Fibroblast of the aortic adventitia (primary cell): Measurements from ENCODE around the gene UBE2C. TPM values are rescaled to one million over a fixed set of nuclear protein-coding genes. Genes with fewer than 3 reads are reported as not detected.
A peak's percentile ranks its signal among the peaks of the same experiment; 100 is the strongest.

Experiments
- DNase-seq: peaks from one replicate; pipeline ENCODE4 v3.0.0-alpha.2; 2010; ENCODE audit warnings: low read depth
- H3K4me3 ChIP-seq: 2 replicates; pipeline ENCODE4 v1.5.1; 2011; ENCODE audit warnings: low read depth, mild to moderate bottlenecking, control low read depth, low read length, moderate library complexity
- total RNA-seq: library from RNA; depleted of rRNA; stranded (reverse); fragments of >200 nt; gene quantifications from 2 replicates; pipeline ENCODE4 v1.2.3, GENCODE V29; 2012; ENCODE audit warnings: low replicate concordance
- TF ChIP-seq, protein P1 (sequence below): IDR thresholded peaks from 2 replicates; pipeline ENCODE4 v1.5.1; 2011; ENCODE audit warnings: mild to moderate bottlenecking, low read length, control low read depth, inconsistent platforms; ENCODE audit not compliant: insufficient read depth

UBE2C gene
- total RNA-seq, 1 donor: 53.3 TPM

DNA sequence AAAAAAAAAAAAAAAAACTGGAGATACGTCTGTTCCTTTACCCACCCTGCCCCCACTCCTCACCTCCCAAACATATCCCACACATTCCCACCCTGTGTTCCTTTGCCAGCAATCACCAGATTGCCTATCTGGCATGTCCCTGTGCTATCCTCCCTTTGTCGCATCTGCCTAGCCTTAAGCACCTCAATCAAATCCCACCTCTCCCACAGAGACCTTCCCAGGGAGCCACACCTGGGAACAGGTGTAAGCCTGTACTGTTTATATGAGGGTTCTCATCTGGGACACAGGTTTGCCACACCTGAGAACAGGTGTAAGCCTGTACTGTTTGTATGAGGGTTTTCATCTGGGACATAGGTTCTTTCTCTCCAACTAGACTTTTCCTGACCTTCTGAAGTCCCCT, 37.5 kb upstream of the UBE2C start:
- TF ChIP-seq, protein P1, sequence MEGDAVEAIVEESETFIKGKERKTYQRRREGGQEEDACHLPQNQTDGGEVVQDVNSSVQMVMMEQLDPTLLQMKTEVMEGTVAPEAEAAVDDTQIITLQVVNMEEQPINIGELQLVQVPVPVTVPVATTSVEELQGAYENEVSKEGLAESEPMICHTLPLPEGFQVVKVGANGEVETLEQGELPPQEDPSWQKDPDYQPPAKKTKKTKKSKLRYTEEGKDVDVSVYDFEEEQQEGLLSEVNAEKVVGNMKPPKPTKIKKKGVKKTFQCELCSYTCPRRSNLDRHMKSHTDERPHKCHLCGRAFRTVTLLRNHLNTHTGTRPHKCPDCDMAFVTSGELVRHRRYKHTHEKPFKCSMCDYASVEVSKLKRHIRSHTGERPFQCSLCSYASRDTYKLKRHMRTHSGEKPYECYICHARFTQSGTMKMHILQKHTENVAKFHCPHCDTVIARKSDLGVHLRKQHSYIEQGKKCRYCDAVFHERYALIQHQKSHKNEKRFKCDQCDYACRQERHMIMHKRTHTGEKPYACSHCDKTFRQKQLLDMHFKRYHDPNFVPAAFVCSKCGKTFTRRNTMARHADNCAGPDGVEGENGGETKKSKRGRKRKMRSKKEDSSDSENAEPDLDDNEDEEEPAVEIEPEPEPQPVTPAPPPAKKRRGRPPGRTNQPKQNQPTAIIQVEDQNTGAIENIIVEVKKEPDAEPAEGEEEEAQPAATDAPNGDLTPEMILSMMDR: no peak
- no peak overlapping the region for H3K4me3 ChIP-seq
- no peak for DNase-seq

DNA sequence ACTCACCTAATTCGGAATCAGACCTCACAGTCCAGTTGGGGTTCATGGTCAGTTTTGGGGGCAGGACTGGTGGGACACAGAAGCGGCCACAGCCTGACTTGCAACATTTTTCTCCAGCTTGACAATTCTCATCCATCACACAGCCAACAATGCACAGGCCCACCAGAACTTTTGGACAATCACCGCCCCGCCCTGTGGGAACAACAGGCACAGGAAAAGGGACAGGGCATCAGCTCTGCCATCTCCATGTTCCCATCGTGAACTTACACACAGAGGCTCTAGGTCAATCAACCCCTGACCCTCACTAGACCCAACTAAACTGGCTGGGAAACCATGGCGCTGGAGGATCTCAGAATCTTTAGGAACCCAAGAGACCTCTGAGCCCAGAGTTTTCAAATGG, 37.0 kb upstream of the UBE2C start:
- no peak for DNase-seq
- no peak overlapping the region for H3K4me3 ChIP-seq
- TF ChIP-seq, protein P1: no peak

DNA sequence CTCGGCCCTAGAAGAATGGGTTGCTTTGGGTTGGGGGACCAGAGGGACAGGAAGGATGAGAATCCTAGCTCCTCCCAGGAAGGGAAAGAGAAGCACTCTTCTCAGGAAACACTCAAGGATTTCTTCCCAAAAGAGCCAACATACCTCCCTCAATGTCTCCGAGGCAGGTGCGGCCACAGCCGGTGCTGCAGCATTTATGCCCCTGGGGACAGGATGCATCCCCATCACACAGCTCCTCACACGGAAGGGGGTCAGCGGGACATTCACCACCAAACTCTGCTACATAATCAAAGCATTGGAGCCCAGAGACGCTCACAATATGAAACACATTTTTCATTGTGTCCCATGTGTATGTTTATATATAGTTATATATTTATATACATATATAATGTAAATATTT, 35.5 kb upstream of the UBE2C start:
- no peak for DNase-seq
- H3K4me3 ChIP-seq: no peak overlapping the region
- TF ChIP-seq, protein P1: no peak

DNA sequence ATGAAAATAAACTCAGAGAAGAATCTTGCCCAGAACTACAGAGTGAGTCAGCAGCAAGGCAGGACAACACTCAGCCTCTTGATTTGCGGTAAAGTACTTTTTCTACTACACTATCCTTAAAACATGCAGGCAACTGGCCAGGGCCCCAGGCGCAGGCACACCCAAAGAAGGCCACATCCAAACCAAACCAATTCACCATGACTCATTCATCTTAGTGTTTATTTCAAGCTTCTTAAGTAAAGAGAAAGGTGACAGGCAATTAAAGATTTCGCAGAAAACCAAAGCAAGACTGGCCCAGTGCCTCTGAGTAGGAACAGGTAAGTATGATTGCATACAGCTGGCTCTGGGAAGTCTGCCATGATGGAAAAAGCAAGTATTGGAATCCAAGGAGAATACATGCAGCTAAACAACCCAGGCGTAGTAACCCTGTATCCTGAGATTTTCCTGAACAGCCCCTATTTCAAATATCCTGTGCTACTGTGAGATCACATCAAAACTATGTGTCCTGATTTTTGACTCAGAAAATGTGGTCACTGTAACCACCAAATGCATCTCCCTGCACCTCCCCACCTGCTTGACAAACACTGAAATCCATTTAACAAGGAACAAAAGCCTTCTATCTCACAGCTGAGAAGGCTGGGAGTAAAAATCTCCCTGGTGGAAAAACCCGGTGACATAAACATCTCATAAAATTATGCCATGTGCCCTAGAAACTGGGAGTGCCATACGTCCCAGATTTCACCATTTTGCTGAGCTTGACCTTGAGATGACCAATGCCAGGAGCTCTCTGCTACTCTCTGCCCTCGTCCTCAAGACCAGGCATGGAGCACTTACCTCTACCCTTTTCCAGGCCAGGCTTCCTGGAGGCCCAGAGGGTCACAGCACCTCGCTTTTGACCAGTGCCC, 33.2 kb upstream of the UBE2C start:
- H3K4me3 ChIP-seq: no peak overlapping the region
- TF ChIP-seq, protein P1: no peak
- peak; percentile 100 for DNase-seq

DNA sequence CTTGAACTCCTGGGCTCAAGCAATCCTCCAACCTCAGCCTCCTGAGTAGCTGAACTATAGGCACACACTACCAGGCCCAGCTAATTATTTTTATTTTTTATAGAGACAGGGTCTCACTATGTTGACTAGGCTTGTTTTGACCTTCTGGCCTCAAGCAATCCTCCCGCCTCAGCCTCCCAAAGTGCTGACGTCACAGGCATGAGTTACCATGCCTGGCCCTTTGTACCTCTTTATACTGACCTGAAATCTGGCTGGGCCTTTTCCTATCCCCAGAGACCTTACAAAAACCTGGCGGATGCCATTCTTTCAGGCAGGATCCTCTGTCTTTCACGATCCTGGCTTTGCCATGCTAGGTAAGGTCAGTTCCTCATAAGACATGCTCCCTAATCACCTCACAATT, 32.3 kb upstream of the UBE2C start:
- no peak overlapping the region for H3K4me3 ChIP-seq
- no peak for DNase-seq
- TF ChIP-seq, protein P1: no peak

DNA sequence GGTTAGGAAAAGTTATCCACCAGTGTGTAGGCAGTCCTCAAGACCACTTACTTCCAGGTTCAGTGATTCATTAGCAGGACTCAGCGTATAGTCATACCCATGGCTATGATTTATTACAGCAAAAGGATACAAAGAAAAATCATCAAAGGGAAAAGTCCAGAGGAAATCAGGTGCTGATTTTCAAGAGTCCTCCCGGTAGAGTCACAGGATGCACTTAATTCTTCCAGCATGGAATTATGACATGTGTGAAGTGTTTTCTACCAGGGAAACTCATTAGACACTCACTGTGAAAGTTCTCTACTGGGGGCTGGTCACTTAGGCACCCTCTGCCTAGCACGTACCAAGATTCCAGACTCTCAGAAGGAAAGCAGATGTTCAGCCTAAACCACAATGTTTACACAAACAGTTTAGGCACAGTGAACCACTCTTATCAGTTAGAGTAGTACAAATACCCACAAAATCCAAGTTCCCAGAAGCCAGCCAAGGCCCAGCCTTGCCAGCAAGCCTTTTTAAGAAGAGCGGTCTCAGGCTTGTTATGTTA, 31.0 kb upstream of the UBE2C start:
- TF ChIP-seq, protein P1: no peak
- peak; percentile 86 for DNase-seq
- H3K4me3 ChIP-seq: no peak overlapping the region

DNA sequence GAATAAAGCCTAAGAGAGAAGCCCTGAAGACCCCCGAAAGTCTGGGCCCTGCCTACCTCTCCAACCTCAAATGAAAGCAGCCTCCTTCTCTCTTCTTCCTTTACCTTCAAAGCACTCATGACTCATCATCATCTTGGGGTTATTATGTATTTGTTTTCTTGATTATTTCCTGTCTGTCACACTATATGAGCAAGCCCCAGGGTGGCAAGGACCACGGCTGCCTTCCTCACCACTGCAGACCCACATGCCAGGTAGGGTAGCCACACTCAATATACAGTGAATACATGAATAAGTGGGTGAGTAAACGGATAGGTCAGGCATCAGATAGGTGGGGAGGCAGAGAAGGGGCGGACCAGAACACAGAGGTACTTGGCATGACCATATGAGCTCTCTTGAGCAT, 29.6 kb upstream of the UBE2C start:
- no peak for DNase-seq
- H3K4me3 ChIP-seq: no peak overlapping the region
- TF ChIP-seq, protein P1: no peak
